ENCODE results near the gene PTPRE.

- TF ChIP-seq CTCF (IDR thresholded peaks at IDR 0.05) (no peak), CHD2 (IDR thresholded peaks at IDR 0.05; ENCODE audit: low read length, partially characterized antibody) (no peak), SMC3 (IDR thresholded peaks at IDR 0.05; ENCODE audit: low read depth, low read length) (no peak), RXRA (IDR thresholded peaks at IDR 0.05; ENCODE audit: borderline replicate concordance, low read depth) (no peak), TEAD4 (IDR thresholded peaks at IDR 0.05; ENCODE audit: borderline replicate concordance, insufficient read depth) (no peak)
These were observed 91.7 kb downstream of the PTPRE start for GRCh38 chr10:127998501-127999144.
